HUES6 (cell line): ENCODE measurements around the gene ITGB7.

ENCODE experiments used
- H3K27ac ChIP-seq: 2 replicates; pipeline ENCODE4 v1.7.0; 2013; ENCODE audit warnings: low read depth, mild to moderate bottlenecking, low read length, inconsistent platforms
- H3K27me3 ChIP-seq: 2 replicates; pipeline ENCODE4 v1.6.1; 2013; ENCODE audit warnings: low read length; ENCODE audit not compliant: control insufficient read depth, insufficient read depth
- H3K36me3 ChIP-seq: 2 replicates; pipeline ENCODE4 v1.6.1; 2013; ENCODE audit warnings: low read length; ENCODE audit not compliant: control insufficient read depth, insufficient read depth
- H3K4me1 ChIP-seq: 2 replicates; pipeline ENCODE4 v1.6.1; 2013; ENCODE audit warnings: low read length; ENCODE audit not compliant: control insufficient read depth, insufficient read depth
- H3K4me3 ChIP-seq: 2 replicates; pipeline ENCODE4 v1.5.1; 2013; ENCODE audit warnings: low read depth, low read length
- H3K9ac ChIP-seq: one replicate; pipeline ENCODE4 v1.6.1; 2013; ENCODE audit warnings: mild to moderate bottlenecking, low read length
- H3K9me3 ChIP-seq: 2 replicates; pipeline ENCODE4 v1.6.1; 2013; ENCODE audit warnings: low read depth, low read length; ENCODE audit not compliant: control insufficient read depth, insufficient read depth

Gene ITGB7

GRCh38 chr12:53215497-53215896 is 8.4 kb upstream of the ITGB7 start:
- Histone ChIP-seq H3K4me3 (no peak overlapping the region), H3K27me3 (peaks cover 10% of the 10 kb centered on the region), H3K9me3 (no peaks in the 10 kb centered on the region), H3K4me1 (peaks cover 58% of the 10 kb centered on the region), H3K9ac (no peak overlapping the region), H3K36me3 (peaks cover 36% of the 10 kb centered on the region), H3K27ac (no peak overlapping the region)

GRCh38 chr12:53214687-53215455 is 7.8 kb upstream of the ITGB7 start:
- H3K9ac ChIP-seq: no peak overlapping the region
- no peak overlapping the region for H3K27ac ChIP-seq
- peaks cover 58% of the 10 kb centered on the region for H3K4me1 ChIP-seq
- H3K4me3 ChIP-seq: 0 out of 2 replicates have a peak overlapping the region, but pooled peaks have one; percentile 0
- H3K9me3 ChIP-seq: no peaks in the 10 kb centered on the region
- H3K36me3 ChIP-seq: peaks cover 41% of the 10 kb centered on the region
- H3K27me3 ChIP-seq: peaks cover 10% of the 10 kb centered on the region

- no peaks in the 10 kb centered on the region for H3K9me3 ChIP-seq
- H3K36me3 ChIP-seq: peaks cover 41% of the 10 kb centered on the region
- H3K9ac ChIP-seq: no peak overlapping the region
- H3K27me3 ChIP-seq: peaks cover 4% of the 10 kb centered on the region
- H3K4me3 ChIP-seq: no peak overlapping the region
- peaks cover 53% of the 10 kb centered on the region for H3K4me1 ChIP-seq
- H3K27ac ChIP-seq: no peak overlapping the region
Measured at GRCh38 chr12:53214221-53214620, 7.2 kb upstream of the ITGB7 start.

- H3K4me3 ChIP-seq: no peak overlapping the region
- peaks cover 48% of the 10 kb centered on the region for H3K4me1 ChIP-seq
- H3K9me3 ChIP-seq: no peaks in the 10 kb centered on the region
- no peaks in the 10 kb centered on the region for H3K27me3 ChIP-seq
- H3K36me3 ChIP-seq: peaks cover 41% of the 10 kb centered on the region
- H3K27ac ChIP-seq: no peak overlapping the region
- H3K9ac ChIP-seq: no peak overlapping the region
Measured at GRCh38 chr12:53213348-53213747, 6.3 kb upstream of the ITGB7 start.

- Histone ChIP-seq H3K36me3 (peaks cover 41% of the 10 kb centered on the region), H3K27ac (no peak overlapping the region), H3K9ac (no peak overlapping the region), H3K9me3 (no peaks in the 10 kb centered on the region), H3K27me3 (no peaks in the 10 kb centered on the region), H3K4me3 (no peak overlapping the region), H3K4me1 (peaks cover 44% of the 10 kb centered on the region)
Measured at GRCh38 chr12:53212931-53213330, 5.9 kb upstream of the ITGB7 start.

GRCh38 chr12:53211476-53212381 is 4.7 kb upstream of the ITGB7 start:
- no peak overlapping the region for H3K27ac ChIP-seq
- H3K9me3 ChIP-seq: no peaks in the 10 kb centered on the region
- H3K27me3 ChIP-seq: no peaks in the 10 kb centered on the region; the same call in 1 of the 2 replicates
- no peak overlapping the region for H3K9ac ChIP-seq
- H3K4me1 ChIP-seq: peaks cover 34% of the 10 kb centered on the region
- H3K36me3 ChIP-seq: peaks cover 41% of the 10 kb centered on the region
- no peak overlapping the region for H3K4me3 ChIP-seq

GRCh38 chr12:53210843-53211242 is 3.8 kb upstream of the ITGB7 start:
- Histone ChIP-seq H3K36me3 (peaks cover 41% of the 10 kb centered on the region), H3K4me1 (peaks cover 25% of the 10 kb centered on the region), H3K4me3 (no peak overlapping the region), H3K27me3 (no peaks in the 10 kb centered on the region; the same call in 1 of the 2 replicates), H3K27ac (no peak overlapping the region), H3K9me3 (no peaks in the 10 kb centered on the region), H3K9ac (no peak overlapping the region)

- peaks cover 35% of the 10 kb centered on the region for H3K36me3 ChIP-seq
- H3K27me3 ChIP-seq: no peaks in the 10 kb centered on the region; the same call in 1 of the 2 replicates
- H3K9ac ChIP-seq: no peak overlapping the region
- no peak overlapping the region for H3K27ac ChIP-seq
- H3K4me3 ChIP-seq: no peak overlapping the region
- H3K9me3 ChIP-seq: no peaks in the 10 kb centered on the region
- H3K4me1 ChIP-seq: peaks cover 6% of the 10 kb centered on the region
Measured at GRCh38 chr12:53208877-53209463, 1.9 kb upstream of the ITGB7 start.

GRCh38 chr12:53208435-53208834 is 1.4 kb upstream of the ITGB7 start:
- H3K9me3 ChIP-seq: no peaks in the 10 kb centered on the region
- no peak overlapping the region for H3K9ac ChIP-seq
- H3K27ac ChIP-seq: no peak overlapping the region
- peaks cover under 1% of the 10 kb centered on the region for H3K4me1 ChIP-seq
- H3K36me3 ChIP-seq: peaks cover 30% of the 10 kb centered on the region
- no peaks in the 10 kb centered on the region; the same call in 1 of the 2 replicates for H3K27me3 ChIP-seq
- H3K4me3 ChIP-seq: no peak overlapping the region

GRCh38 chr12:53205747-53206419 is 1.2 kb downstream of the ITGB7 start:
- Histone ChIP-seq H3K36me3 (peaks cover 7% of the 10 kb centered on the region), H3K27me3 (peaks cover 7% of the 10 kb centered on the region; the same call in 1 of the 2 replicates), H3K9ac (no peak overlapping the region), H3K9me3 (no peaks in the 10 kb centered on the region), H3K4me3 (no peak overlapping the region), H3K4me1 (no peaks in the 10 kb centered on the region), H3K27ac (no peak overlapping the region)
